ENCODE data around the gene BCL6. TPM values are rescaled to one million over a fixed set of nuclear protein-coding genes. Genes with fewer than 3 reads are reported as not detected.

The BCL6 gene
- total RNA-seq, 1 donor from 2014 or later, result 2.5 TPM

GRCh38 chr3:187762792-187763191, 17.5 kb upstream of the BCL6 start:
- Mint-ChIP-seq H3K4me1 (ENCODE audit: low read depth, unreplicated experiment) (no peaks in the 10 kb centered on the region), H3K9me3 (ENCODE audit: unreplicated experiment) (no peaks in the 10 kb centered on the region), H3K36me3 (ENCODE audit: unreplicated experiment) (no peaks in the 10 kb centered on the region), H3K27me3 (ENCODE audit: unreplicated experiment) (no peaks in the 10 kb centered on the region), H3K4me3 (ENCODE audit: unreplicated experiment) (no peak overlapping the region), H3K27ac (ENCODE audit: unreplicated experiment) (no peak overlapping the region)
- no peak for DNase-seq
- TF ChIP-seq, protein P1, sequence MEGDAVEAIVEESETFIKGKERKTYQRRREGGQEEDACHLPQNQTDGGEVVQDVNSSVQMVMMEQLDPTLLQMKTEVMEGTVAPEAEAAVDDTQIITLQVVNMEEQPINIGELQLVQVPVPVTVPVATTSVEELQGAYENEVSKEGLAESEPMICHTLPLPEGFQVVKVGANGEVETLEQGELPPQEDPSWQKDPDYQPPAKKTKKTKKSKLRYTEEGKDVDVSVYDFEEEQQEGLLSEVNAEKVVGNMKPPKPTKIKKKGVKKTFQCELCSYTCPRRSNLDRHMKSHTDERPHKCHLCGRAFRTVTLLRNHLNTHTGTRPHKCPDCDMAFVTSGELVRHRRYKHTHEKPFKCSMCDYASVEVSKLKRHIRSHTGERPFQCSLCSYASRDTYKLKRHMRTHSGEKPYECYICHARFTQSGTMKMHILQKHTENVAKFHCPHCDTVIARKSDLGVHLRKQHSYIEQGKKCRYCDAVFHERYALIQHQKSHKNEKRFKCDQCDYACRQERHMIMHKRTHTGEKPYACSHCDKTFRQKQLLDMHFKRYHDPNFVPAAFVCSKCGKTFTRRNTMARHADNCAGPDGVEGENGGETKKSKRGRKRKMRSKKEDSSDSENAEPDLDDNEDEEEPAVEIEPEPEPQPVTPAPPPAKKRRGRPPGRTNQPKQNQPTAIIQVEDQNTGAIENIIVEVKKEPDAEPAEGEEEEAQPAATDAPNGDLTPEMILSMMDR (IDR thresholded peaks at IDR 0.05; ENCODE audit: partially characterized antibody, unreplicated experiment), result no peak

- TF ChIP-seq, protein P1 (IDR thresholded peaks at IDR 0.05; ENCODE audit: partially characterized antibody, unreplicated experiment), result no peak
- Mint-ChIP-seq H3K4me3 (ENCODE audit: unreplicated experiment) (no peak overlapping the region), H3K36me3 (ENCODE audit: unreplicated experiment) (no peaks in the 10 kb centered on the region), H3K4me1 (ENCODE audit: low read depth, unreplicated experiment) (no peaks in the 10 kb centered on the region), H3K27ac (ENCODE audit: unreplicated experiment) (no peak overlapping the region), H3K27me3 (ENCODE audit: unreplicated experiment) (no peaks in the 10 kb centered on the region), H3K9me3 (ENCODE audit: unreplicated experiment) (no peaks in the 10 kb centered on the region)
- no peak for DNase-seq
Observed at GRCh38 chr3:187759601-187760000, 14.3 kb upstream of the BCL6 start.

DNA sequence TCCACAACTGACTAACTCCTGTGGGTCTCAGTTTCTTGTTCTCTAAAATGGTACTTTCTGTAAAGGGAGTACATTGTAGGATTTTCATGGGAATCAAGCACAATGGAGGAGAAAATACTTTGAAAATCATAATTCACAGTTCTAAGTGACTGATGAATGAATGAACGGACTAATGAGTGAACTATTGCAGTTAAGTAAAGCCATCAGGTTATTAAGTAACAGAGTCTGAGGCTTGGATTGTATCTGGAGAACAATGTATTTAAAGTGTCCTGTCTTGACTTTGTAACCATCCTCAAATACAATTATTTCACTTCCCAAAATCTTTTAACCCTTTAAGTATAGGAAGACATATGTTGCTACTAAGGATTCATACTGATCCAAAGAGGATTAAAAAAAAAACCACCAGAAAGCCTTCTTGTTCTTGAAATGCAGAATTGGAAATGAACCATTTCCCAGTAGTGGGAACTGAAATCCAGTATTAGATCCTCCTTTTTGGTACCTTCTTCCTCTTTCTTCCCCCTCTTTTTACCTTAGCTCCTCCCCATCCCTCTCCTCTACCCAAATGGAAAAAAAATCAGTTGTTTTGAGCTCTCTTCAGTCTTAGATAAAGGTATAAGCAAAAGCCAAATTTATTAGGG, 13.2 kb upstream of the BCL6 start:
- no peak for DNase-seq
- Mint-ChIP-seq H3K9me3 (ENCODE audit: unreplicated experiment) (no peaks in the 10 kb centered on the region), H3K36me3 (ENCODE audit: unreplicated experiment) (no peaks in the 10 kb centered on the region), H3K27me3 (ENCODE audit: unreplicated experiment) (no peaks in the 10 kb centered on the region), H3K27ac (ENCODE audit: unreplicated experiment) (no peak overlapping the region), H3K4me3 (ENCODE audit: unreplicated experiment) (no peak overlapping the region), H3K4me1 (ENCODE audit: low read depth, unreplicated experiment) (no peaks in the 10 kb centered on the region)
- TF ChIP-seq, protein P1 (IDR thresholded peaks at IDR 0.05; ENCODE audit: partially characterized antibody, unreplicated experiment), result no peak

DNA sequence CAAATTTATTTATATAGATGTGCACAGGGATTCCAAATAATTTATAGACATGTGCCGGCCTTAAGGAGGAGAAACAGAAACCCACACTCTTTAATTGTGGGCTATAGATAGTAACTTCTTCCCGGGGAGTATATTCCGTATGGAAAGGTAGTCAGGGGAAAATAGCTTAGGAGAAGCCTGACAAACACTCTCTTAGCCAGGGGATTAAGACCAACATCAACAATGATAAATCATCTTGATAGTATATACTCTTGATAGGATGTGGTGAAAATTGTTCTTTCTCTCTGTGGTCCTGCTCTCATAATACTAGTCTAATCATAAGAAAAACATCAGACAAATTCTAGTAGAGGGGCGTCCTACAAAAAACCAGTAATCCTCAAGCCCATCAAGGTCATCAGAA, 8.2 kb upstream of the BCL6 start:
- Mint-ChIP-seq H3K27me3 (ENCODE audit: unreplicated experiment) (peaks cover 5% of the 10 kb centered on the region), H3K4me1 (ENCODE audit: low read depth, unreplicated experiment) (peaks cover 7% of the 10 kb centered on the region), H3K36me3 (ENCODE audit: unreplicated experiment) (no peaks in the 10 kb centered on the region), H3K9me3 (ENCODE audit: unreplicated experiment) (no peaks in the 10 kb centered on the region), H3K4me3 (ENCODE audit: unreplicated experiment) (no peak overlapping the region), H3K27ac (ENCODE audit: unreplicated experiment) (no peak overlapping the region)
- TF ChIP-seq, protein P1 (IDR thresholded peaks at IDR 0.05; ENCODE audit: partially characterized antibody, unreplicated experiment), result no peak
- DNase-seq, result no peak

- TF ChIP-seq, protein P1 (IDR thresholded peaks at IDR 0.05; ENCODE audit: partially characterized antibody, unreplicated experiment), result no peak
- Mint-ChIP-seq H3K27ac (ENCODE audit: unreplicated experiment) (no peak overlapping the region), H3K27me3 (ENCODE audit: unreplicated experiment) (peaks cover 7% of the 10 kb centered on the region), H3K4me1 (ENCODE audit: low read depth, unreplicated experiment) (peaks cover 23% of the 10 kb centered on the region), H3K4me3 (ENCODE audit: unreplicated experiment) (no peak overlapping the region), H3K9me3 (ENCODE audit: unreplicated experiment) (peaks cover 3% of the 10 kb centered on the region), H3K36me3 (ENCODE audit: unreplicated experiment) (no peaks in the 10 kb centered on the region)
- no peak for DNase-seq
Observed at GRCh38 chr3:187750513-187751123, 5.3 kb upstream of the BCL6 start.
